HEK293 (cell line): ENCODE measurements around the gene NEK10.

Experiments used
- CTCF ChIA-PET: fragments of 350-600 bp; formaldehyde crosslinking; extraction: SDS; loops from one replicate; lab custom pipeline; 2021; ENCODE audit warnings: antibody characterized with exemption; lab: Yijun Ruan, JAX
- POLR2A ChIA-PET: fragments of 300-600 bp; formaldehyde crosslinking; extraction: SDS; loops from one replicate; lab custom pipeline; 2020; ENCODE audit warnings: antibody characterized with exemption, inconsistent platforms; lab: Yijun Ruan, JAX
- H3K27ac ChIP-seq: fragments of 200-500 bp; sonication (Bioruptor generic); 2 replicates; pipeline ENCODE4 v1.5.1; 2014; ENCODE audit warnings: low read depth, low read length, control low read depth, inconsistent platforms; ENCODE audit errors: extremely low read depth
- H3K36me3 ChIP-seq, 2 experiments: fragments of 200-500 bp in 1 of 2; sonication (Bioruptor generic) in 1 of 2; 1 replicate in 1 of 2; 2 replicates in 1 of 2; pipeline ENCODE4 v1.5.1; 2014 to 2017; ENCODE audit warnings: inconsistent platforms in 2 of 2, low read length in 2 of 2; ENCODE audit not compliant: control insufficient read depth in 2 of 2, insufficient read depth in 1 of 2
- H3K4me1 ChIP-seq: fragments of 200-500 bp; sonication (Bioruptor generic); 2 replicates; pipeline ENCODE4 v1.5.1; 2014; ENCODE audit warnings: mild to moderate bottlenecking, low read length, inconsistent platforms; ENCODE audit not compliant: control insufficient read depth, insufficient read depth
- H3K4me3 ChIP-seq: 2 replicates; pipeline ENCODE4 v1.5.1; 2011; ENCODE audit warnings: low read depth, mild to moderate bottlenecking, control low read depth, low read length, moderate library complexity
- H3K9me3 ChIP-seq: fragments of 200-500 bp; sonication (Bioruptor generic); 2 replicates; pipeline ENCODE4 v1.5.1; 2014; ENCODE audit warnings: low read depth, low read length, inconsistent platforms; ENCODE audit not compliant: control insufficient read depth, insufficient read depth
- GLI2 ChIP-seq: fragments of 450-650 bp; formaldehyde crosslinking; IDR thresholded peaks from 2 replicates; pipeline ENCODE4; 2017; ENCODE audit warnings: missing biosample characterization, missing genetic modification characterization, low read depth, borderline replicate concordance
- IKZF3 ChIP-seq: fragments of 450-650 bp; IDR thresholded peaks from 2 replicates; pipeline ENCODE4 v1.5.0; 2018; ENCODE audit warnings: missing biosample characterization, mild to moderate bottlenecking, missing genetic modification characterization, moderate library complexity
- MYNN ChIP-seq: fragments of 450-650 bp; formaldehyde crosslinking; IDR thresholded peaks from 2 replicates; pipeline ENCODE4 v1.5.1; 2016; ENCODE audit warnings: missing biosample characterization, missing genetic modification characterization, borderline replicate concordance
- REPIN1 ChIP-seq: fragments of 450-650 bp; formaldehyde crosslinking; IDR thresholded peaks from 2 replicates; pipeline ENCODE4 v1.5.1; 2017; ENCODE audit warnings: missing biosample characterization, missing genetic modification characterization, low read depth
- SP2 ChIP-seq: fragments of 450-650 bp; formaldehyde crosslinking; IDR thresholded peaks from 2 replicates; pipeline ENCODE4 v1.5.1; 2016; ENCODE audit warnings: missing biosample characterization, missing genetic modification characterization
- ZFHX2 ChIP-seq: fragments of 450-650 bp; formaldehyde crosslinking; conservative IDR thresholded peaks from 2 replicates; pipeline ENCODE4 v1.5.1; 2016; ENCODE audit warnings: missing biosample characterization, missing genetic modification characterization
- ZNF132 ChIP-seq: fragments of 450-650 bp; formaldehyde crosslinking; IDR thresholded peaks from 2 replicates; pipeline ENCODE4 v1.5.1; 2017; ENCODE audit warnings: missing biosample characterization, missing genetic modification characterization, borderline replicate concordance
- ZNF16 ChIP-seq: fragments of 450-650 bp; formaldehyde crosslinking; IDR thresholded peaks from 2 replicates; pipeline ENCODE4 v1.5.1; 2016; ENCODE audit warnings: low read depth, missing biosample characterization, missing genetic modification characterization
- ZNF169 ChIP-seq: fragments of 450-650 bp; formaldehyde crosslinking; IDR thresholded peaks from 2 replicates; pipeline ENCODE4 v1.5.1; 2016; ENCODE audit warnings: missing biosample characterization, missing genetic modification characterization
- ZNF23 ChIP-seq: fragments of 450-650 bp; formaldehyde crosslinking; IDR thresholded peaks from 2 replicates; pipeline ENCODE4 v1.5.1; 2016; ENCODE audit warnings: missing biosample characterization, missing genetic modification characterization, borderline replicate concordance
- ZNF510 ChIP-seq: fragments of 450-650 bp; formaldehyde crosslinking; IDR thresholded peaks from 2 replicates; pipeline ENCODE4 v1.5.1; 2018; ENCODE audit warnings: mild to moderate bottlenecking, missing genetic modification characterization, missing biosample characterization; ENCODE audit not compliant: insufficient replicate concordance
- ZNF658 ChIP-seq: fragments of 450-650 bp; formaldehyde crosslinking; IDR thresholded peaks from 2 replicates; pipeline ENCODE4; 2016; ENCODE audit warnings: missing biosample characterization, missing genetic modification characterization
- ZNF785 ChIP-seq: fragments of 450-650 bp; formaldehyde crosslinking; IDR thresholded peaks from 2 replicates; pipeline ENCODE4 v1.5.1; 2016; ENCODE audit warnings: missing biosample characterization, missing genetic modification characterization
- TF ChIP-seq, protein P1 (sequence below): fragments of 450-650 bp; formaldehyde crosslinking; IDR thresholded peaks from 2 replicates; pipeline ENCODE4 v1.5.1; 2016; ENCODE audit warnings: missing biosample characterization, missing genetic modification characterization, low read depth
- TF ChIP-seq, protein P2 (sequence below): fragments of 450-650 bp; formaldehyde crosslinking; IDR thresholded peaks from 2 replicates; pipeline ENCODE4 v1.5.1; 2016; ENCODE audit warnings: missing biosample characterization, missing genetic modification characterization, borderline replicate concordance
- TF ChIP-seq, protein P3 (sequence below): IDR thresholded peaks from 2 replicates; pipeline ENCODE4 v1.6.1; 2011; ENCODE audit warnings: mild to moderate bottlenecking, low read depth, low read length, borderline replicate concordance
- TF ChIP-seq, protein P4 (sequence below): fragments of 450-650 bp; formaldehyde crosslinking; IDR thresholded peaks from 2 replicates; pipeline ENCODE4 v1.5.1; 2016; ENCODE audit warnings: missing biosample characterization, missing genetic modification characterization
- TF ChIP-seq, protein P5 (sequence below): fragments of 450-650 bp; formaldehyde crosslinking; IDR thresholded peaks from 2 replicates; pipeline ENCODE4 v1.5.1; 2016; ENCODE audit warnings: missing biosample characterization, missing genetic modification characterization
- TF ChIP-seq, protein P6 (sequence below): fragments of 450-650 bp; formaldehyde crosslinking; IDR thresholded peaks from 2 replicates; pipeline ENCODE4 v1.5.1; 2016; ENCODE audit warnings: missing biosample characterization, missing genetic modification characterization

NEK10 gene

DNA sequence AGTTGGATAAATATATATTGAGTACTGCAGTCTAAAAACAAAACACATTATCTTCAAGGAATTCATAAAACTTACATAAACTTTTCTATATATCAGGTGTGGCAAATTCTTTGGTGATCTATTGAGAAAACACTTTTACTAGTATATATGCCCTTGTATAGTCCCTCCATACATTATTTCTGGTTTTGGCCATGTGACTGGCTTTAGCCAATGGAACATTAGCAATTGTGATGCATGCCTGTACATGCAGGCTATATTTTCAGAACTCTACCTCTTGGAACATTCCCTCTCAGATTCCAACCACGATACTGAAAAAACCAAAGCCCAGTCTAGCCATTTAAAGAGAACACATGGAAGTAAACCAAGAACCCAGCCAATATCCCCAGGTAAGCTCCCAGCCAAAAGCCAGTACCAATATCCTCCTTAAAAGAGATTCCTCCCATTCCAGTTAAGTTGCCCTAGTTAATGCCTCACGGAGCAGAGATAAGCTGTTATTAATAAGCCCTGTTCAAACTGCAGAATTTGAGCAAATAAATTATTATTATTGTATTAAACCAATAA lies 152.8 kb downstream of the NEK10 start:
- CTCF ChIA-PET, result interaction anchor here (0.6 kb wide), 1 partner anchor 17 kb away, joined by 3 read pairs; no protein-coding TSS in a partner anchor
- Histone ChIP-seq H3K4me3 (no peak overlapping the region), H3K9me3 (no peaks in the 10 kb centered on the region), H3K36me3 (no peaks in the 10 kb centered on the region), H3K4me1 (no peaks in the 10 kb centered on the region), H3K27ac (no peak overlapping the region)
- TF ChIP-seq, protein P1, sequence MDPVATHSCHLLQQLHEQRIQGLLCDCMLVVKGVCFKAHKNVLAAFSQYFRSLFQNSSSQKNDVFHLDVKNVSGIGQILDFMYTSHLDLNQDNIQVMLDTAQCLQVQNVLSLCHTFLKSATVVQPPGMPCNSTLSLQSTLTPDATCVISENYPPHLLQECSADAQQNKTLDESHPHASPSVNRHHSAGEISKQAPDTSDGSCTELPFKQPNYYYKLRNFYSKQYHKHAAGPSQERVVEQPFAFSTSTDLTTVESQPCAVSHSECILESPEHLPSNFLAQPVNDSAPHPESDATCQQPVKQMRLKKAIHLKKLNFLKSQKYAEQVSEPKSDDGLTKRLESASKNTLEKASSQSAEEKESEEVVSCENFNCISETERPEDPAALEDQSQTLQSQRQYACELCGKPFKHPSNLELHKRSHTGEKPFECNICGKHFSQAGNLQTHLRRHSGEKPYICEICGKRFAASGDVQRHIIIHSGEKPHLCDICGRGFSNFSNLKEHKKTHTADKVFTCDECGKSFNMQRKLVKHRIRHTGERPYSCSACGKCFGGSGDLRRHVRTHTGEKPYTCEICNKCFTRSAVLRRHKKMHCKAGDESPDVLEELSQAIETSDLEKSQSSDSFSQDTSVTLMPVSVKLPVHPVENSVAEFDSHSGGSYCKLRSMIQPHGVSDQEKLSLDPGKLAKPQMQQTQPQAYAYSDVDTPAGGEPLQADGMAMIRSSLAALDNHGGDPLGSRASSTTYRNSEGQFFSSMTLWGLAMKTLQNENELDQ (tag by site-specific recombination), result no peak
- TF ChIP-seq, protein P2, sequence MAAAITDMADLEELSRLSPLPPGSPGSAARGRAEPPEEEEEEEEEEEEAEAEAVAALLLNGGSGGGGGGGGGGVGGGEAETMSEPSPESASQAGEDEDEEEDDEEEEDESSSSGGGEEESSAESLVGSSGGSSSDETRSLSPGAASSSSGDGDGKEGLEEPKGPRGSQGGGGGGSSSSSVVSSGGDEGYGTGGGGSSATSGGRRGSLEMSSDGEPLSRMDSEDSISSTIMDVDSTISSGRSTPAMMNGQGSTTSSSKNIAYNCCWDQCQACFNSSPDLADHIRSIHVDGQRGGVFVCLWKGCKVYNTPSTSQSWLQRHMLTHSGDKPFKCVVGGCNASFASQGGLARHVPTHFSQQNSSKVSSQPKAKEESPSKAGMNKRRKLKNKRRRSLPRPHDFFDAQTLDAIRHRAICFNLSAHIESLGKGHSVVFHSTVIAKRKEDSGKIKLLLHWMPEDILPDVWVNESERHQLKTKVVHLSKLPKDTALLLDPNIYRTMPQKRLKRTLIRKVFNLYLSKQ (tag by site-specific recombination), result no peak
- TF ChIP-seq, protein P3, sequence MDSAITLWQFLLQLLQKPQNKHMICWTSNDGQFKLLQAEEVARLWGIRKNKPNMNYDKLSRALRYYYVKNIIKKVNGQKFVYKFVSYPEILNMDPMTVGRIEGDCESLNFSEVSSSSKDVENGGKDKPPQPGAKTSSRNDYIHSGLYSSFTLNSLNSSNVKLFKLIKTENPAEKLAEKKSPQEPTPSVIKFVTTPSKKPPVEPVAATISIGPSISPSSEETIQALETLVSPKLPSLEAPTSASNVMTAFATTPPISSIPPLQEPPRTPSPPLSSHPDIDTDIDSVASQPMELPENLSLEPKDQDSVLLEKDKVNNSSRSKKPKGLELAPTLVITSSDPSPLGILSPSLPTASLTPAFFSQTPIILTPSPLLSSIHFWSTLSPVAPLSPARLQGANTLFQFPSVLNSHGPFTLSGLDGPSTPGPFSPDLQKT, result no peak
- TF ChIP-seq IKZF3, result no peak
- TF ChIP-seq, protein P4, sequence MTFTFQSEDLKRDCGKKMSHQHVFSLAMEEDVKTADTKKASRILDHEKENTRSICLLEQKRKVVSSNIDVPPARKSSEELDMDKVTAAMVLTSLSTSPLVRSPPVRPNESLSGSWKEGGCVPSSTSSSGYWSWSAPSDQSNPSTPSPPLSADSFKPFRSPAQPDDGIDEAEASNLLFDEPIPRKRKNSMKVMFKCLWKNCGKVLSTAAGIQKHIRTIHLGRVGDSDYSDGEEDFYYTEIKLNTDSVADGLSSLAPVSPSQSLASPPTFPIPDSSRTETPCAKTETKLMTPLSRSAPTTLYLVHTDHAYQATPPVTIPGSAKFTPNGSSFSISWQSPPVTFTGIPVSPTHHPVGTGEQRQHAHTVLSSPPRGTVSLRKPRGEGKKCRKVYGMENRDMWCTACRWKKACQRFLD (tag by site-specific recombination), result no peak
- TF ChIP-seq ZNF132, result no peak
- no peak for TF ChIP-seq ZNF510 (tag by site-specific recombination)
- TF ChIP-seq ZNF23 (tag by site-specific recombination), result no peak
- TF ChIP-seq ZNF785 (tag by site-specific recombination), result no peak
- TF ChIP-seq, protein P5, sequence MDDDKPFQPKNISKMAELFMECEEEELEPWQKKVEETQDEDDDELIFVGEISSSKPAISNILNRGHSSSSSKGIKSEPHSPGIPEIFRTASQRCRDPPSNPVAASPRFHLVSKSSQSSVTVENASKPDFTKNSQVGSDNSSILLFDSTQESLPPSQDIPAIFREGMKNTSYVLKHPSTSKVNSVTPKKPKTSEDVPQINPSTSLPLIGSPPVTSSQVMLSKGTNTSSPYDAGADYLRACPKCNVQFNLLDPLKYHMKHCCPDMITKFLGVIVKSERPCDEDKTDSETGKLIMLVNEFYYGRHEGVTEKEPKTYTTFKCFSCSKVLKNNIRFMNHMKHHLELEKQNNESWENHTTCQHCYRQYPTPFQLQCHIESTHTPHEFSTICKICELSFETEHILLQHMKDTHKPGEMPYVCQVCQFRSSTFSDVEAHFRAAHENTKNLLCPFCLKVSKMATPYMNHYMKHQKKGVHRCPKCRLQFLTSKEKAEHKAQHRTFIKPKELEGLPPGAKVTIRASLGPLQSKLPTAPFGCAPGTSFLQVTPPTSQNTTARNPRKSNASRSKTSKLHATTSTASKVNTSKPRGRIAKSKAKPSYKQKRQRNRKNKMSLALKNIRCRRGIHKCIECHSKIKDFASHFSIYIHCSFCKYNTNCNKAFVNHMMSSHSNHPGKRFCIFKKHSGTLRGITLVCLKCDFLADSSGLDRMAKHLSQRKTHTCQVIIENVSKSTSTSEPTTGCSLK (tag by site-specific recombination), result no peak
- TF ChIP-seq ZFHX2 (tag by site-specific recombination), result no peak
- TF ChIP-seq ZNF169 (tag by site-specific recombination), result no peak
- TF ChIP-seq GLI2, result no peak
- TF ChIP-seq SP2, result no peak
- TF ChIP-seq ZNF16, result no peak
- no peak for TF ChIP-seq ZNF658 (tag by site-specific recombination)
- TF ChIP-seq REPIN1 (tag by site-specific recombination), result no peak
- TF ChIP-seq MYNN (tag by site-specific recombination), result no peak
- TF ChIP-seq, protein P6, sequence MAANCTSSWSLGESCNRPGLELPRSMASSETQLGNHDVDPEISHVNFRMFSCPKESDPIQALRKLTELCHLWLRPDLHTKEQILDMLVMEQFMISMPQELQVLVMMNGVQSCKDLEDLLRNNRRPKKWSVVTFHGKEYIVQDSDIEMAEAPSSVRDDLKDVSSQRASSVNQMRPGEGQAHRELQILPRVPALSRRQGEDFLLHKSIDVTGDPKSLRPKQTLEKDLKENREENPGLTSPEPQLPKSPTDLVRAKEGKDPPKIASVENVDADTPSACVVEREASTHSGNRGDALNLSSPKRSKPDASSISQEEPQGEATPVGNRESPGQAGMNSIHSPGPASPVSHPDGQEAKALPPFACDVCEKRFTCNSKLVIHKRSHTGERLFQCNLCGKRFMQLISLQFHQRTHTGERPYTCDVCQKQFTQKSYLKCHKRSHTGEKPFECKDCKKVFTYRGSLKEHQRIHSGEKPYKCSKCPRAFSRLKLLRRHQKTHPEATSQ (tag by site-specific recombination), result no peak
- POLR2A ChIA-PET, result no interaction called here
